Measurements from ENCODE around the gene KDM3A. TPM values are rescaled to one million over a fixed set of nuclear protein-coding genes. Genes with fewer than 3 reads are reported as not detected.

The KDM3A gene
- total and polyA plus RNA-seq, 9 of the 15 experiments (the other 6 are each of a cell fraction or from before 2014, with no cell fraction given), result 7.5 to 95.4 (median 24.8) TPM

- no peak for TF ChIP-seq SAFB (IDR thresholded peaks at IDR 0.05; ENCODE audit: borderline replicate concordance, low read depth, low read length)
Measured at GRCh38 chr2:86498468-86499260, 57.5 kb downstream of the KDM3A start (continued).

GRCh38 chr2:86499326-86499725 is 58.2 kb downstream of the KDM3A start:
- peaks cover 29% of the 10 kb centered on the region for H3K36me3 ChIP-seq (ENCODE audit: control insufficient read depth, insufficient read depth, low read length)
- no peaks in the 10 kb centered on the region for H3K79me2 ChIP-seq (ENCODE audit: control insufficient read depth, insufficient read depth, low read length)
- DNase-seq (ENCODE audit: extremely low read depth in 1 of 4, low spot score in 3 of 4) (no peak), FAIRE-seq (no peak), ATAC-seq (no peak)
- TF ChIP-seq THAP12 (CRISPR knock-in tag; IDR thresholded peaks at IDR 0.05) (no peak), FOSL1 (tag; conservative IDR thresholded peaks at IDR 0.05) (peak; percentile 34; the same call in 1 of the 2 replicates), MAX (CRISPR knock-in tag; IDR thresholded peaks at IDR 0.05) (no peak), JUND (IDR thresholded peaks at IDR 0.05; ENCODE audit: borderline replicate concordance, low read depth, low read length) (no peak), JUND (tag; IDR thresholded peaks at IDR 0.05; ENCODE audit: borderline replicate concordance, low read depth, low read length) (peak; percentile 15; the same call in 1 of the 3 replicates), ARID3A (IDR thresholded peaks at IDR 0.05; ENCODE audit: borderline replicate concordance, low read depth, low read length) (no peak)
- peaks cover 7% of the 10 kb centered on the region for H3K9me3 ChIP-seq (replicated peaks; ENCODE audit: control insufficient read depth, insufficient read depth, low read depth, low read length)
- H2AFZ ChIP-seq (ENCODE audit: low read depth, low read length), result no peak overlapping the region
- H3K27me3 ChIP-seq (ENCODE audit: control insufficient read depth in 2 of 2, insufficient read depth in 2 of 2, low read length in 2 of 2), result no peaks in the 10 kb centered on the region
- no peaks in the 10 kb centered on the region for H4K20me1 ChIP-seq (replicated peaks; ENCODE audit: control insufficient read depth, insufficient read depth, low read length)
- no peaks in the 10 kb centered on the region for H3K4me1 ChIP-seq (replicated peaks in 1 of 2; ENCODE audit: control insufficient read depth in 2 of 2, insufficient read depth in 2 of 2, low read length in 2 of 2)
- no peak overlapping the region for H3K4me3 ChIP-seq
- H3K27ac ChIP-seq (ENCODE audit: extremely low read depth, low read depth, low read length), result no peak overlapping the region
- no peaks in the 10 kb centered on the region for H3K9me1 ChIP-seq (ENCODE audit: control insufficient read depth, insufficient read depth, low read length)
- intact Hi-C loops (cut with micrococcal nuclease) (no loop called here), in situ Hi-C loops (cut with MboI) (no loop called here)
- POLR2A ChIA-PET, result no interaction called here
- CTCF ChIA-PET (ENCODE audit: low intra/inter-chr PET ratio), result no interaction called here
- WGBS (ENCODE audit: insufficient coverage, low coverage, missing lambda C conversion rate), result 92% methylated on average over 6 of the region's 6 CpGs
- no TSS peak for BruUV-seq (replicated peaks)
- no peak overlapping the region for H3K9ac ChIP-seq (ENCODE audit: insufficient read depth in 1 of 2, low read depth in 2 of 2, low read length in 2 of 2)
- no peak overlapping the region for H3K4me2 ChIP-seq (ENCODE audit: insufficient read depth, low read length)
